HG03064 (cell line): ENCODE measurements around the gene RTN1.

Source experiments
- ATAC-seq: cut with Tn5 transposase; IDR thresholded peaks from one replicate; pipeline ENCODE4 v1.9.1; 2021; ENCODE audit warnings: low read depth; ENCODE audit not compliant: unreplicated experiment

Gene RTN1

GRCh38 chr14:59634617-59635016 lies 236.0 kb downstream of the RTN1 start:
- no peak for ATAC-seq

DNA sequence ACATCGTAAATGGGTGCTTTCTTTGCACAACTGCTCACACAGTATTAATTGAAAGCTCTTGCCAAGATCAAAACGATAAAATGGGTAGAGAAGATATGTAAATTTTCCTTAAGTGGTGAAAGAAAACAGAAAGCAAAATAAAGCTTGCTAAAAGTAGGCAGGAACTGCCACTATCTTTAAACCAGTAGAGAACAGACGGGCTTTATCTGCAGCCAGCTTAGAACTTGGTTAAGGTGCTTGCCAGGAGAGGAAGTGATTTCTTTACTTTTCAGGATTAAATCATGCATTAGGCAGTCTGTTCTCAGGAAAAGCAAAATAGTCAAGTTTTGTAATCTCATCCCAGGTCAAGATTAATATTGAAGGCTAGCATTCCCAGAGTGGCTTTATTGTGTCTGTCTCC lies 237.1 kb downstream of the RTN1 start:
- no peak for ATAC-seq

DNA sequence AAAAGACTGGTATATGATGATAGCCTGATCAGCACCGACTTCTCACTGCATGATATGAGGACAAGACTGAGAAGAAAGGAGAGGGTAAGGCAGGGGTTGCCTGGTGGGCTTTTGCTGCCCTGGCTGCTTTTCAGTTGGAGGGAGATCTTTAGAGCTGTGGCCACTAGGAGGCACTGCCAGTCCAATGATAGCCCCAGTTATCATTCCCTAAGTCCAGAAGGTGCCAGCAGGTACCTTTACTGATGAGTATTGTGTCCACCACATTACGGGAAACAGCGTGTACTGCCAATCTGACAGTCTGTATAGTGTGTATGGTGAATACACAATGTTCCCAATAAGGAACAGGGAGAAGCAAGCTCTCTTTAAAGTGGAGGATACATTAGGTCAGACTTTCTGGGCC lies 238.2 kb downstream of the RTN1 start:
- ATAC-seq: no peak

DNA sequence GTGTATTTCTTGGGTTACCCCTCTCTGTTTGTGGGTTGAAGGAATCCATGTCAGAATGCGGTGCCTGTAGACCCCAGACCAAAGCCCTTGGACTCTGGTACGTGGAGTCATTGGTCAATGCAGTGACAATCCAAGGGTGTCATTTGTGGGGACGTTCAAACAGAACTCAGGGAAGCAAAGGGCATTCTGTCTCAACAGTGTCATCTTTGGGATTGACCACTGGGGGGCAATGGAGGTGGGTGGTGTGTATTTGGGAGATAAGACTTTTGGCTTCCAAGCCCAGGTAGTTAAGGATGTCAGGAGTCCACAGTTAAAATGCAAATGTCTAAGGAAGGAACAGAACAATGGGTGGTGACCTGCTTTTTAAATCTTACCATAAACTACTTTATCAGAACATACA lies 239.3 kb downstream of the RTN1 start:
- ATAC-seq: no peak

DNA sequence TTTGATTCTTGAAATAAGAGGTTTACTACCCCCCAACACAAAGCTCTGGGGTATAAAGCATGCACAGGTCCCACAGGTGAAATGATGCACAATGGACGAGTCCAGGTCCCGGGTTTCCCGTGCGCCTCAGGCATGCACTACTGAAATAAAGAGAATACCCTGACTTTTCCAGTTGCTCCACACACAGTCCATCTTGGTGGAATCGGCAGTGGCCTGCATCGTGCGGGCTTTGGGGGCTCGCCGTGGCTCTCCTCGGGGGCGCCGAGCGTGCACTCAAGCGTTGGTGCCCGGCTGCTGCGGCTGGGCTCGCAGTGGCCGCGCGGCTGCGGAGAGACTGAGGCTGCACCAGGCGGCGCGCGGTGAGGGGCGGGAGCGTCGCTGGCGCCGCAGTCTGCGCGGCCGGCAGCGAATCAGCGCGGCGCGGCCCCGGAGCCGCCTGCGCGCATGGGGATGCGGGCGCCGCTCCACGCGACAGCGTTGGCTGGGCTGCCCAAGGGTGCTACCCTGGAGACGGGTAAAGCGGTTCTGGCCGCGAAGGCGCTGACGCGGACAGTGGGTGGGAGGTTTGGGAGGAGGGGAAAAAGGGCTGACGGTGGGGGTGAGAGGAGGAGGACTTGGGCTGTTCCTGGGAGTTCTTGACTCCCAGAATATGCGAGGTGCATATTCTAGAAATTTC lies 240.2 kb downstream of the RTN1 start:
- ATAC-seq: no peak

GRCh38 chr14:59629444-59630287 lies 240.9 kb downstream of the RTN1 start:
- ATAC-seq: no peak

- ATAC-seq: no peak
Observed at GRCh38 chr14:59627011-59627520, 243.5 kb downstream of the RTN1 start.

DNA sequence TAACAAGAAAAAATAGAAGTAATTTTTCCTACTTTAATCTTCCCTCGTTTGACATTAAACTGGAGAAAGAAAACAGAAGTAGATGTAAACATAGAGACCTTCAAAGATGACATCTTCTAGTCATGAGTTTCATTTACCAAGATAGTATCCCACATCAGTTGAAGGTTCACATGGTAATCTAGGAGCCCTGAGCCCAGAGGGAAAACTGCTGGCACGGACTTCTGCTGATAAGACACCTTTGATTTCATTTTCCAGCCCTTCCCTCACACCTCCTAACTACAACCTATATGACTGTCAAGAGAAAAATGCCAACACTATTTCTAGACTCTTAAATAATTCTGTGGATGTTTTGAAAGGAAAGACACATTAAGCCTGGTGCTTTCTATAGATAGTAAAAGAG lies 247.9 kb downstream of the RTN1 start:
- ATAC-seq: no peak

GRCh38 chr14:59619061-59619460 lies 251.5 kb downstream of the RTN1 start:
- no peak for ATAC-seq

DNA sequence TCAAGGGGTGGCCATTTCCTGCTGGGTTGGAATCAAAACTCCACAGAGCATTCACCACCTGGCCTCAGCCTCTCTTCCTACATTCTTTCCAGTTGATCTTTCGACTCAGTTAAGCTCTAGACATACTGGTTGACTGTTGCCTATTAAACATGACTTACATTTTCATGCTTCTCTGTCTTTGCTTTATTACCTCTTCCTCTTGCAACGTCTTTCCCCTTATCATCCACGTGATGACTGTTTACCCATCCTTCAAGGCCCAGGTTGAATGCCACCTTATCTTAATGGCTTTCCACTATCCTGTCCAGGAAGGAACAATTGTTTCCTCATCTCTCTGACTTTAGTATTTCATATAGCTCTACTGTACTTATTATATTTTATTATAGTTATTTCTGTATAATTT lies 269.5 kb downstream of the RTN1 start:
- no peak for ATAC-seq

GRCh38 chr14:59600211-59600945 lies 270.2 kb downstream of the RTN1 start:
- ATAC-seq: no peak

- no peak for ATAC-seq
Observed at GRCh38 chr14:59595071-59595470, 275.5 kb downstream of the RTN1 start.

DNA sequence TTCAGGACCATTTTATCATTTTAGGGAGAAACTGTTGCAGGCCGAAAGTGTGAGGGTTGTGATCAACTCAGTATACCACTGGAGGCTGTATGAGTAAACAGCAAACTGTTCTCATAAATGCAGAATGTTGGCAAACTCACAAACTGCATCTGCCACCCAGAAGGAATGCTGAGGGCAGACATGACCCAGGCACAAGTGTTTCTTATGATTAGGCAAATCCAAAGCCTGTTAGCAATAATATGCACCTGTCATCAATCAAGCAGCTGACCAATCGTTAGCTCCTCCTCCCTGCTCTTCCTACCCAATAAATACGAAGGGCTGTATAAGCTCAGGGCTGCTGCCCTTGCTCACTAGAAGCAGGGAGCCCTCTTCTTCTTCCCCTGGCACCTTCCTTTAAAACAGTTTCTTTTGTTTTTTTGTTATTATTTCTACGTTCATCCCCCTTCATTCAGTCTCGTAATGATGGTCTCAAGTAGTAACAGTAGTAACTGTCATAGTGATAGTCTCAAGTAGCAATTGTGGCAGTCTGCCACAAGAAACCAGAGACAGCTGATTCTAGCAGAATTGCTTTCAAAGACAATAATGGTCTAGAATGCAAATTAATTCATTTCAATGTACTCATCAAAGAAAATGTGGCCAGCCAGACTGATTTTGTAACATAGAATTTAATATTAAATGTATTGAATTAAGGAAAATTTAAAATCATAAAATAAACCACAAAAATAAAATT lies 278.8 kb downstream of the RTN1 start:
- ATAC-seq: no peak

GRCh38 chr14:59588101-59588500 lies 282.5 kb downstream of the RTN1 start:
- no peak for ATAC-seq

DNA sequence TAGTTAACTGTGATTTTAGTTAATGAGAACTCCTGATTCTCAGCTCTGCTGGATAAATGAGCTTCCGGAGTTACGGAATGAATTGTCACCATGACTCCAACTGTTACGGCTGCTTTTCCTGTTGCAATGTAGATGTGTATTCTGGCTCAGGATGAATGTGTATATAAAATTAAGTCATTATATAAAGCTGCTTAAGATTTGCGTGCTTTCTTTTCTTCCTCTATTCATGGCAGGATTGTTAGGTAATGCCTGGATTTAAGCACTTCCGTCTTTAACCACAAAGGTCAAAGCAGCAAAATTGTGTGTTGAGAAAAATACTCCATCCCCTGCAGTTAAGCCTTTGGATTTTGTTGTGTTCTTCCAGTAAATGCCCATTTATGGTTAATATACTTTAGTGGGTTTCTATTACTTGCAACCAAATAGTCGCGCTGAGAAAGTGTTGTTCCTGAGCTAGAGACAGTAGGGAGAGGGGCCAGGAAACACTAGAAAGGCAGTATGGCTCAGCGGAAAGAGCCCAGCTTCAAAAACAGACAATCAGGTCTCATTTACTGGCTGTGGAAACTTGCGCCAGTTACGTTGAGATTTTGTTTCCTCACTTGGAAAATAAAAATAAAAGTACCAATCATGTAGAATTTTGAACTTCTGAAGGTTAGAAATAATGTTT lies 284.6 kb downstream of the RTN1 start:
- no peak for ATAC-seq

- ATAC-seq: no peak
Observed at GRCh38 chr14:59583755-59584154, 286.8 kb downstream of the RTN1 start.

DNA sequence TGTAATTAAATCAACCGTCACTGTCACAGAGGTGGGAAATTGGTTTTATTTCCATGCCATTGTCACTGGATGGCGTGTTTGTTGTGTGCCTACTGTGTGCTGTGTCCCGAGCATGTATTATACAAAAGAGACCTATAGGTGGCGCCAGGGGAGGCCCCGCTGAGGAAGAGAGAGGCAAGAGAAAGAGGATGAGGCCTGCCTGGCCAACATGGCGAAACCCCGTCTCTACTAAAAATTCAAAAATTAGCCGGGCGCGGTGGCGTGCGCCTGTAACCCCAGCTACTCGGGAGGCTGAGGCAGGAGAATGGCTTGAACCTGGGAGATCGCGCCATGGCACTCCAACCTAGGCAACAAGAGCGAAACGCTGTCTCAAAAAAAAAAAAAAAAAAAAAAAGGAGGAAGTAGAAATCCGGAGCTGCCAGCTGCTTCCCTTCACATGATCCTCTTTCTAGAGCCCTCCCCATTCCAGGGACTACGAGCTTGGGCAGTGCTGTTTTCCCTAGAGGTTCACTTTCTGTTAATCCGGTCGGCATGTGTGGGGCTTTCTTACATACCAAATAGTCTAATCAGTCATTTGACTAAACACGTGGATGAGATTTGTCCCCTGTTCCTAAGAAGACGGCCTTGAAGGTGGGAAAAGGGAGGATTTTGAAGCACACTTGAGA lies 287.6 kb downstream of the RTN1 start:
- ATAC-seq: no peak

DNA sequence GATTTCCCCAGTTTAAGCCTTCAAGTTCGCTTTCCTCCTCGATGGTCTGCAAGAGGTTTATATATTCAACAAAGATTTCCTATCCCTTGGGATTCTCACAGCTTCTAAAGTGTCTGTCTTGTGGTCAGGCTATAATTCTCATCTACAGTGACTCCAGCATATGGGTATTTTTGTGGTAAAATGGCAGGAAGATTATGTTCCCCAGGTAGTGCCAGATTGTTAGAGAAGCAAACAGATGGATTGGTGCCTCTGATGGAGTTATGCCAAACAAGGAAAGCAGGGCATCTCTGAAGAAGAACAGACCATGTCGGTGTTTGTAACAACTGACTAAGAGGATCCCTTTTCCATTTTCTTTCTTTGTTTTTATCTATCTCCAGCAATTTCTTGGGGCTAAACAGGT lies 288.4 kb downstream of the RTN1 start:
- ATAC-seq: no peak

GRCh38 chr14:59580911-59581310 lies 289.7 kb downstream of the RTN1 start:
- no peak for ATAC-seq
